ENCODE data around the gene PIGZ.

Gene PIGZ, protein sequence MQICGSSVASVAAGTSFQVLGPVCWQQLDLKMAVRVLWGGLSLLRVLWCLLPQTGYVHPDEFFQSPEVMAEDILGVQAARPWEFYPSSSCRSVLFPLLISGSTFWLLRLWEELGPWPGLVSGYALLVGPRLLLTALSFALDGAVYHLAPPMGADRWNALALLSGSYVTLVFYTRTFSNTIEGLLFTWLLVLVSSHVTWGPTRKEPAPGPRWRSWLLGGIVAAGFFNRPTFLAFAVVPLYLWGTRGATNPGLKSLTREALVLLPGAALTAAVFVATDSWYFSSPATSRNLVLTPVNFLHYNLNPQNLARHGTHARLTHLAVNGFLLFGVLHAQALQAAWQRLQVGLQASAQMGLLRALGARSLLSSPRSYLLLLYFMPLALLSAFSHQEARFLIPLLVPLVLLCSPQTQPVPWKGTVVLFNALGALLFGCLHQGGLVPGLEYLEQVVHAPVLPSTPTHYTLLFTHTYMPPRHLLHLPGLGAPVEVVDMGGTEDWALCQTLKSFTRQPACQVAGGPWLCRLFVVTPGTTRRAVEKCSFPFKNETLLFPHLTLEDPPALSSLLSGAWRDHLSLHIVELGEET

DNA sequence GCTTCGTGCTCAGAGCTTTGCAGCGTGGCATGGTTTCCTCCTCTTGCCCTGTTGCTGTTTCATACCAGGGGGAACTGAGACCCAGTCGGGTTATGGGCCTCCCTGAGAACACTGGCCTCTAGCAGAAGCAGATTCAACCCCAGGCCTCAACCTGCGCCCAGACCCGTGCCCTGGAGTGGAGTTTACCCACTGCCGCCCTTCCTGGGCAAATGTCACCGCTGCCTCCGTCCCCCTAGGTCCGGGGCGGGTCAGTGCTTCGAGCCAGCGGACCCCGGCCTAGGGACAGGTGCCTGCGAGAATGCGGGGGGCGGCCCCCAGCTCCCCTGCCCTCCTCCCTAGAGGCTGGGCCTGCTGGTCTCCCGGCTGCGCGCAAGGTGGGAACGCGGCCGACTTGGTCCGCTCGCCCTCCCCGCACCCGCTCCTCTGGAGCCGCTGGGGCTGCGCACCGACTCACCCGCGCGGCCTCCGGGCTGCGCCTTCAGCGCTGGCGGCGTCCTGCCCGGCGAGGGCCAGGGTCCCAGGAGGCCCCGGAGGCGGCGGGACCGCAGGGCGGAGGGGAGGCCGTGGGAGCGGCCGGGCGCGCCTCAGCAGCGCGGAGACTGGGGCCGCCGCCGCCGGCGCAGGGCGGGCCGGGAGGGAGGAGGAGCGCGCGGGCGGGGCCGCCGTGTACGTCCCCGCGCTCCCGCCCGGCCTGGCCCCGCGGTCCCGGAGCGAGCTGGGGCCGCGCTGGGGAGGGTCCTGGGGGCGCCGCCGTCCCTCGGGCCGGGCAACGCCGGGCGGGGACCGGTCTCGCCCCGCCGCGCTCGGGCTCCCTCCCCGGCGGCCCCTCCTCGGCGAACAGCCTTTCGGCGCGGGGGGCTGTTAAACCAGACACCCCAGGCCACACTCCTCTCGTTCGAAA, at the start of gene PIGZ:
TSS of gene PIGZ (minus strand) at position 601 of the 901 bp plus-strand sequence. CDS start 16,802 bp downstream, outside the sequence.
- peak within 1 kb of the TSS; percentile 58 to 63 for H3K4me3 ChIP-seq (replicated peaks in 1 of 2; ENCODE audit: low read depth in 2 of 2, low read length in 2 of 2)
- DNase-seq (ENCODE audit: low read depth in 2 of 2) = peak; percentile 27 to 51
- TF ChIP-seq, protein P1, sequence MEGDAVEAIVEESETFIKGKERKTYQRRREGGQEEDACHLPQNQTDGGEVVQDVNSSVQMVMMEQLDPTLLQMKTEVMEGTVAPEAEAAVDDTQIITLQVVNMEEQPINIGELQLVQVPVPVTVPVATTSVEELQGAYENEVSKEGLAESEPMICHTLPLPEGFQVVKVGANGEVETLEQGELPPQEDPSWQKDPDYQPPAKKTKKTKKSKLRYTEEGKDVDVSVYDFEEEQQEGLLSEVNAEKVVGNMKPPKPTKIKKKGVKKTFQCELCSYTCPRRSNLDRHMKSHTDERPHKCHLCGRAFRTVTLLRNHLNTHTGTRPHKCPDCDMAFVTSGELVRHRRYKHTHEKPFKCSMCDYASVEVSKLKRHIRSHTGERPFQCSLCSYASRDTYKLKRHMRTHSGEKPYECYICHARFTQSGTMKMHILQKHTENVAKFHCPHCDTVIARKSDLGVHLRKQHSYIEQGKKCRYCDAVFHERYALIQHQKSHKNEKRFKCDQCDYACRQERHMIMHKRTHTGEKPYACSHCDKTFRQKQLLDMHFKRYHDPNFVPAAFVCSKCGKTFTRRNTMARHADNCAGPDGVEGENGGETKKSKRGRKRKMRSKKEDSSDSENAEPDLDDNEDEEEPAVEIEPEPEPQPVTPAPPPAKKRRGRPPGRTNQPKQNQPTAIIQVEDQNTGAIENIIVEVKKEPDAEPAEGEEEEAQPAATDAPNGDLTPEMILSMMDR (IDR thresholded peaks at IDR 0.05; ENCODE audit: low read depth, low read length) = no peak

DNA sequence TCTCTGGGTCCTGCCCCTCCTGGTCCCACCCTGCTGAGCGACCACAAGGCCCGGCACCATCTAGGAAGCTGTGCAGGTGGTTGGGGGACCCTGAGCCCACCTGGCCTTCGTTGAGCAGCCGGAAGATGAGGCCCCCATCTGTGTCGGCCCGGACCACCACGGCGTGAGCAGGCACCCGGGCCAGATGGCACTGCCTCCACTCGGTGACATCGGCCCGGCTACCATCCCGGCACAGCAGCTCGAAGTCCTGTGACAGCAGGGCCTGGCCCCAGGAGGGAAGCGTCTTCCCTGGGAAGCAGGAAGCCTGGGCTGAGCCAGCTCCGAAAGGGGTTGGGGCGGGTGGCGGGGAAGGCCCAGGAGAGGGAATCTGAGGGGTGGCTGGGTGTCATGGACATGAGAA, 48.4 kb upstream of the PIGZ start:
- H3K4me3 ChIP-seq (replicated peaks in 1 of 2; ENCODE audit: low read depth in 2 of 2, low read length in 2 of 2) = no peak overlapping the region
- no peak for DNase-seq (ENCODE audit: low read depth in 2 of 2)
- TF ChIP-seq, protein P1 (IDR thresholded peaks at IDR 0.05; ENCODE audit: low read depth, low read length) = no peak

DNA sequence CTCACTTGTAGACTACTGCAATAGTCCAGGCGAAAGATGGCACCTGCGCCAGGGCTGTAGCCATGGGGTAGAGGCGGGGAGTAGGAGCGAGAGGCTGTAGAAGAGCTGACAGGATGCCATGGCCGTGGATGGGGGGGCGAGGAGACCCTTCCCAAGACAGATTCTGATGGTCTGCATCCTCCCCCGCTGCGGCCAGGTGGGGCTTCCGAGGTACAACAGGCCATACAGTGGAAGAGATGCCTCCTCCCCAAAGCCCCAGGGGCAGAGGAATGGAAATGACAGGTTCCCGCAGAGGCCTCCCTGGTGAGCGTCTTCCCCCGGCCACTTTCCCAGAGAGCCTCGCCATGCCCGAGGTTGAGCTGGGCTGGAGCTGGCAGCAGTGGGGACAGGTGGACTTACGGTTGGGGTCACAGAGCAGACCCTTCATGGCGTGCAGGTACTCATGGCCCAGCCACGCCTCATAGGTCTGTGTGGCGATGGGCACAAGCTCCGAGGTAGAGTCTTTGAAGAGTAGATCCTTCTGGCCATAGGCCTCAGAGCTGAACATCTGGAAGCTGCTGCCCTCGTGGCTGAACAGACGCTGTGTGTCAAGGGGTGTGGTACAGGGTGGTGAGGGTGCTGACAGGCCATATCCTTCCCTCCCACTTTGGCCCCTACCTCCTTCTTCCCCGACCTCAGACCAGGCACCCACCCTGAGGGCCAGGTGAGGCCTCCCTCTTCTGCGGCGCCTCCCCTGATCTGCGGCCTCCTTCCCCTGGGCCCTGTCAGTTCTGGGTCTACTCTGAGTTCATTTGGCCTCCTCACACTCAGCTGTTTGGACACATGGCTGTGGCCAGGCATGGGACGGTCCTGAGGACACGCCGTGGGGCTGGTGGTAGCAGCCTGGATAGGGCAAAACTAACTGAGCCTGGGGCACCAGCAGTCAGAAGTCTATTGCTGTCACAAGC, 47.4 kb upstream of the PIGZ start:
- no peak for DNase-seq (ENCODE audit: low read depth in 2 of 2)
- H3K4me3 ChIP-seq (replicated peaks in 1 of 2; ENCODE audit: low read depth in 2 of 2, low read length in 2 of 2) = no peak overlapping the region
- TF ChIP-seq, protein P1 (IDR thresholded peaks at IDR 0.05; ENCODE audit: low read depth, low read length) = no peak

DNA sequence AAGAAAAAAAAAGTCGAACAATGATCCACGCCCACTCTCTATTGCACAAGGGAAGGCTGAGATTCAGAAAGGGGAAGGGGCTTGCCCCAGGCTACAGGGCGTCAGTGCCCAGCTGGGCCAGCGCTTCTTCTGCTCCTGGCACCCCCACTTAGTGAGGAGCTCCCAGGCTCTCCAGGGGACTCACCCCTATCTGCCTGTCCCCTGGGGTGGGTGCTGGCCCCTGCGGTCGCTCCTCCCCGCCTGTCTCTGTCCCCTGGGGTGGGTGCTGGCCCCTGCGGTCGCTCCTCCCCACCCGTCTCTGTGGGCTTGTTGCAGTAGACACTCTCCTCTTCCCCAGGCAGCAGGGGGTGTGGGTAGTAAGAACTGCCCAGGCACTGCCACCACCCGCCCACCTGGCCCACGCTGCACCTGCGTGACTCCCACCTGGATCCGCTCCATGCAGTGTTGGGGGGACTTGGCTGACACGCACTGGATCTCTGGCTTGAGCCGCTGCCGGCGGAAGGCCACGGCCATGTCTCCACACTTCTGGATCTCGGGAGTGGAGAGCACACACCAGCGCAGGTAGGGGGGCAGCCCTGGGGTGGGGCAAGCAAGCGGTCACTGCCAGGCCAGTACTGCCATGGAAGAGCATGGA, 46.4 kb upstream of the PIGZ start:
- TF ChIP-seq, protein P1 (IDR thresholded peaks at IDR 0.05; ENCODE audit: low read depth, low read length) = no peak
- no peak for DNase-seq (ENCODE audit: low read depth in 2 of 2)
- H3K4me3 ChIP-seq (replicated peaks in 1 of 2; ENCODE audit: low read depth in 2 of 2, low read length in 2 of 2) = no peak overlapping the region

DNA sequence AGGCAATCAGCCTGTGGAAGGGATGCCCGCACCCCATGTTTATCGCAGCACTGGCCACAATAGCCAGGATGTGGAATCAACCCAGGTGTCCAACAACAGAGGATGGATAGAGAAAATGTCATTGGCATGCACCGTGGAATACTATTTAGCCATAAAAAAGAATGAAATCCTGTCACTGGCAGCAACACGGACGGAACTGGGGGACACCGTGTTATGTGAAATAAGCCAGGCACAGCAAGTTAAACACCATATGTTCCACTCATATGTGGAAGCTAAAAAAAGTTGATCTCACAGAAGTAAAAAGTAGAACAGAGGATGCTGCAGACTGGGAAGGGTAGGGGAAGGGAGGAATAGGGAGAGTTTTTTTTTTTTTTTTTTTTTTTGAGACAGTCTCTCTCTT, 45.4 kb upstream of the PIGZ start:
- H3K4me3 ChIP-seq (replicated peaks in 1 of 2; ENCODE audit: low read depth in 2 of 2, low read length in 2 of 2) = no peak overlapping the region
- no peak for DNase-seq (ENCODE audit: low read depth in 2 of 2)
- TF ChIP-seq, protein P1 (IDR thresholded peaks at IDR 0.05; ENCODE audit: low read depth, low read length) = no peak
